ENCODE results near the gene KCNIP4.
A peak's percentile ranks its signal among the peaks of the same experiment; 100 is the strongest.

Gene KCNIP4

GRCh38 chr4:21952549-21952948, 4.0 kb upstream of the KCNIP4 start:
- no peaks in the 10 kb centered on the region for H3K4me1 Mint-ChIP-seq (ENCODE audit: low read depth)
- no peaks in the 10 kb centered on the region for H3K9me3 Mint-ChIP-seq
- no peak overlapping the region for H3K4me3 Mint-ChIP-seq
- no peak overlapping the region for H3K27ac Mint-ChIP-seq
- peaks cover 16% of the 10 kb centered on the region for H3K27me3 Mint-ChIP-seq
- no peaks in the 10 kb centered on the region for H3K36me3 Mint-ChIP-seq (ENCODE audit: low read depth)

DNA sequence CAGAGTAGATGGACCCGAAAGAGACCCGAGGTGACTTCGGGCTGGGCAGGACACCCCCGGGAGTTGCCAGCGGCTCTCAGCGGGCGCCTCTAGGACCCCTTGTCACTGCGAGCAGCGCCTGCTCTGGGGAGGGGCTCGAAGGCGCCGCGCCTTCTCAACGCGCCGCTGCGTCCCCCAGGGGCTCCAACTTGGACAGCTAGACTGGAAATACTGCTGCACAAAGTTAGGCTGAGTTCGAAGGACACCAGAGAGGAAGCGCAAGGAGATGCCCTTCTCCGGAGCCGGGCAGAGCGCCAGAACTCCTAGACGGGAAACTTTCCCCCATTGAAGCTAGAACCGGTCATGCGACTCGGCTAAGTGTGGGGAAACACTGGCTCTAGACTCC, 493 bp upstream of the KCNIP4 start:
- H3K9me3 Mint-ChIP-seq: peaks cover under 1% of the 10 kb centered on the region

DNA sequence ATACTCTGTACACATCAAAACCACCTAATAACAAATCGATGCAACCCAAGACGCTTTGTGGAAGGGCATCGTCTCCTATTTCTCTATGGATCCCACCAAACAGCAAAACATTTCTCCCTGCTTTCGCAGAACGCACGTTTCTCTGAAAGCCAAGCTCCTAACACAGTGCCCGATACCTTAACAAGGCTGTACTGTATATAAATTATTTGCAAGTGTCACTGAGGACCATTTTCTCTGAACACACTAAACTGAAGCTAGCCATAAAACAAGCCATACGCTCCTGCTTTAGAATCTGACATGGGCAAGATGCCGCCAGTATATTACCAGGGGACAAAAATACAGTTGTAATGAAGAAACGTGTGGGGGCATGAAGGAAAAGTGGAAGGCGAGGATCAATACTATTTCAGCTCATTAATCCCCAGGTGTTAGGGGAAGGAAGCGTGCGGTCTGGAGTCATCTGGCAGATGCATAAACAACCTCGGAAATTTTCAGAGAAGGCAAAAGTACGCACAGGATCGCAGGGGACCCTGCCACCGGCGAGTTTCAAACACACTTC, 703 bp downstream of the KCNIP4 start:
- Mint-ChIP-seq H3K9me3 (peaks cover 4% of the 10 kb centered on the region), H3K36me3 (ENCODE audit: low read depth) (no peaks in the 10 kb centered on the region), H3K4me1 (ENCODE audit: low read depth) (no peaks in the 10 kb centered on the region), H3K4me3 (no peak overlapping the region), H3K27ac (no peak overlapping the region), H3K27me3 (peaks cover 31% of the 10 kb centered on the region)

More for the DNA sequence above, 493 bp upstream of the KCNIP4 start:
- H3K36me3 Mint-ChIP-seq (ENCODE audit: low read depth): no peaks in the 10 kb centered on the region
- H3K4me1 Mint-ChIP-seq (ENCODE audit: low read depth): no peaks in the 10 kb centered on the region
- no peak overlapping the region for H3K4me3 Mint-ChIP-seq
- H3K27ac Mint-ChIP-seq: no peak overlapping the region
- peaks cover 31% of the 10 kb centered on the region for H3K27me3 Mint-ChIP-seq

DNA sequence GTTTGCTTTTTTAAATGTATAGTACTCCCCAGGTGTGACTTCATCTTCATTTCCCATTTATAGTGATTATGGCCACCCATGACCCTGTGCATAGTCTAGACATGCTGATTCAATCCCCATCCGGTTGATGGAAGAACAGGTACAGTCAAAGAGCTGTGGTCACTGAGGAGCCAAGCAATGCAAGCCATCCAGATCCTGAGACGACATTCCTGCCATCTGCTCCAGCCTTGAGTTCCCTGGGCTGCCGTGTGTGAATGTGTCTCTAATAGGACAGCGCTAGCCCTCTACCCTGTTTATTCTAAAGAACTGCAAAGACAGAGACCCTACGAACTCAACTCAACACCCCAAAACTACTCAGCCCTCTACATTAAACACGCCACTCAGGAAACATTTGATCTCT, 1.7 kb downstream of the KCNIP4 start:
- H3K4me3 Mint-ChIP-seq: no peak overlapping the region
- no peak overlapping the region for H3K27ac Mint-ChIP-seq
- no peaks in the 10 kb centered on the region for H3K36me3 Mint-ChIP-seq (ENCODE audit: low read depth)
- H3K4me1 Mint-ChIP-seq (ENCODE audit: low read depth): no peaks in the 10 kb centered on the region
- peaks cover 4% of the 10 kb centered on the region for H3K9me3 Mint-ChIP-seq
- peaks cover 31% of the 10 kb centered on the region for H3K27me3 Mint-ChIP-seq

GRCh38 chr4:21921526-21922180, 26.9 kb downstream of the KCNIP4 start:
- Mint-ChIP-seq H3K4me1 (ENCODE audit: low read depth) (no peaks in the 10 kb centered on the region), H3K27me3 (no peaks in the 10 kb centered on the region), H3K9me3 (no peaks in the 10 kb centered on the region), H3K4me3 (no peak overlapping the region), H3K36me3 (ENCODE audit: low read depth) (no peaks in the 10 kb centered on the region), H3K27ac (no peak overlapping the region)

DNA sequence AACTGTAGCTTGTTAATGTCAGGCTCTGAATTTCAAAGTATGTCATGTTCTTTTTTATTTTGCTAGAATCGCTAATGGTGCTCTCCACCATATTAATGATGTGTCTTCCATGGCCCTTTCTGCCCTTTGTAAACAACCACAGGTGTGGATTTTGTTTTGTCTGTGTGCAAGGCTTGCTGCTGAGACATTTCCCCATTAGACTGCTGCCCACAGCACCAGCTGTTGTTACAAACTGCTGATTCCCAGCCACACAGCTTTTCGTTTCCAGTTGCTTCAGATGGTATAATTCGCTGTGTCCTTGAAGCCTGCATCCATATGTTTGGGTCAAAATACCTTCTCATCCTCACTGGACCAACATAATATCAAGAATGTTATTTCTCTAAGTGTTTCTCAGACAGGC, 32.8 kb downstream of the KCNIP4 start:
- no peaks in the 10 kb centered on the region for H3K9me3 Mint-ChIP-seq
- no peaks in the 10 kb centered on the region for H3K4me1 Mint-ChIP-seq (ENCODE audit: low read depth)
- H3K4me3 Mint-ChIP-seq: no peak overlapping the region
- H3K27me3 Mint-ChIP-seq: no peaks in the 10 kb centered on the region
- no peaks in the 10 kb centered on the region for H3K36me3 Mint-ChIP-seq (ENCODE audit: low read depth)
- H3K27ac Mint-ChIP-seq: no peak overlapping the region

GRCh38 chr4:21901831-21902230, 46.7 kb downstream of the KCNIP4 start:
- no peaks in the 10 kb centered on the region for H3K4me1 Mint-ChIP-seq (ENCODE audit: low read depth)
- H3K36me3 Mint-ChIP-seq (ENCODE audit: low read depth): no peaks in the 10 kb centered on the region
- H3K4me3 Mint-ChIP-seq: no peak overlapping the region
- H3K9me3 Mint-ChIP-seq: peaks cover 22% of the 10 kb centered on the region
- H3K27ac Mint-ChIP-seq: no peak overlapping the region
- H3K27me3 Mint-ChIP-seq: no peaks in the 10 kb centered on the region

DNA sequence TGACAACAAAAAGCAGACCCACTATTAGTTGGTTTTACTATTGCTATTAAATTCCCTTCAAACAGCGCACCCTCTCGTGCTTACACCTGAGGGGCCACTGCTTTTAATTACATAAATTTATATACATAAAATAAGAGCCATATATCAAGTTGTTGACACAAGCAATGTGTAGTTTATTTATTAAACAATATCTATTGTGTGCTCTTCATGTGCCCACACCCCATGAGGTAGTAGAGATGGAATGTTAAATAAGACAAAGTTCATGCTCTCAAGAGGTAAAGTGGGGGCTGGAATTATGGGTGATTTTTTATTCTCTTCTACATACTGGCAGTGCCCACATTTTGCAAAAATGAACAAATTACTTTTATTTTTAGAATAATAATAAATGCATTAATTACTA, 47.3 kb downstream of the KCNIP4 start:
- Mint-ChIP-seq H3K4me1 (ENCODE audit: low read depth) (no peaks in the 10 kb centered on the region), H3K27ac (no peak overlapping the region), H3K27me3 (no peaks in the 10 kb centered on the region), H3K9me3 (peaks cover 22% of the 10 kb centered on the region), H3K36me3 (ENCODE audit: low read depth) (no peaks in the 10 kb centered on the region), H3K4me3 (no peak overlapping the region)

DNA sequence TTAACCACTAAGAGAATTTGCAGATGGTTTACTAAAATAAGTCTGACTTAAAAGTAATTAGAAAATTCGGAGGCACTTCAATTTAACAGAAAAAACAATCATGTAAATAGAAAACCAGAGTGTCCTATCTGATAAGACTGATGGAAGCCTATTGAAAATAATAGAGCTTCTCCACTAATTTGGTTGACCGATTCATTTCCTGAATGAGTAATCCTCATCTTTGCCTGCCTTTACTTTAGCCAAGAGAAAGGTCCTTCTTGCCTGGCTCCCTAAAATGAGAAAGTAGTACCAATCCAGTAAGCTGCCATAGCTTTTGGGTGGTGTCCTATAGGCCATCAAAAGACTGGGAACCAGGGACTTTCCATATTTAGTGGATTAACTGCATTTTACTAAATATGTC, 48.4 kb downstream of the KCNIP4 start:
- no peaks in the 10 kb centered on the region for H3K27me3 Mint-ChIP-seq
- no peak overlapping the region for H3K4me3 Mint-ChIP-seq
- H3K4me1 Mint-ChIP-seq (ENCODE audit: low read depth): no peaks in the 10 kb centered on the region
- H3K36me3 Mint-ChIP-seq (ENCODE audit: low read depth): no peaks in the 10 kb centered on the region
- H3K9me3 Mint-ChIP-seq: peaks cover 19% of the 10 kb centered on the region
- no peak overlapping the region for H3K27ac Mint-ChIP-seq

DNA sequence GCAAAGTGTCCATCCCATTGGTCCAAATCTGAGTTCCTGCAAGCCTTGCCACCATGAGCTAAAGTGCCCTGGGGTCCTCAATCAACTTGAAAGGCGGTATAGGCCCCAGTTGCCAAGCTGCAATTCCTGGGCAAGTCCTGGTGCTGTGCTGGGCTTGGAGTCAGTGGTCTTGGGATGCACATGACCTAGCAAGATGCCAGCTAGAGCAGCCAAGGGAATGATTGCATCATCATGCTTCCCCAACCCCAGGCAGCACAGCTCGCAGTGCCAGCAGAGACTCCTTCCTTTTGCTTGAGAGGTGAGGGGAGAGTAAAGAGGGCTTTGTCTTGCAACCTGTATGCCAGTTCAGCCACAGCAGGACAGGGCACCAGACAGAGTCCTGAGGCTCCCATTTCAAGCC, 50.5 kb downstream of the KCNIP4 start:
- H3K27ac Mint-ChIP-seq: no peak overlapping the region
- no peaks in the 10 kb centered on the region for H3K27me3 Mint-ChIP-seq
- no peaks in the 10 kb centered on the region for H3K36me3 Mint-ChIP-seq (ENCODE audit: low read depth)
- H3K4me1 Mint-ChIP-seq (ENCODE audit: low read depth): no peaks in the 10 kb centered on the region
- no peak overlapping the region for H3K4me3 Mint-ChIP-seq
- H3K9me3 Mint-ChIP-seq: peaks cover 22% of the 10 kb centered on the region

DNA sequence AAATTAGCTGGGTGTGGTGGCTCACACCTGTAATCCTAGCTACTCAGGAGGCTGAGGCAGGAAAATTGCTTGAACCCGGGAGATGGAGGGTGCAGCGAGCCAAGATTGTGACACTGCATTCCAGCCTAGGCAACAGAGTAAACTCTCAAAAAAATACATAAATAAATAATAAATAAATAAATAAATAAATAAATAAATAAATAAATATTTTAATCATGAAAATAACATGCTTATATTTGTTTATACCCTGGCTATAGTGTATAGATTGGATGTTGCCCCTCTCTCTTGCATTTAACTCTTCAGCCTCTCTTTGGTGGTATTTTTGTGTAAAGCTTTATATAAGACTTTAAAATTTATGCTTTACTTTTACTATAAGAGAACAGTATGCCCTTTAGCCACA, 51.8 kb downstream of the KCNIP4 start:
- Mint-ChIP-seq H3K4me3 (no peak overlapping the region), H3K27me3 (no peaks in the 10 kb centered on the region), H3K36me3 (ENCODE audit: low read depth) (no peaks in the 10 kb centered on the region), H3K27ac (no peak overlapping the region), H3K4me1 (ENCODE audit: low read depth) (no peaks in the 10 kb centered on the region), H3K9me3 (peaks cover 22% of the 10 kb centered on the region)

- Mint-ChIP-seq H3K9me3 (peaks cover 17% of the 10 kb centered on the region), H3K27ac (no peak overlapping the region), H3K4me3 (no peak overlapping the region), H3K36me3 (ENCODE audit: low read depth) (no peaks in the 10 kb centered on the region), H3K27me3 (no peaks in the 10 kb centered on the region), H3K4me1 (ENCODE audit: low read depth) (peaks cover 5% of the 10 kb centered on the region)
Measured at GRCh38 chr4:21893136-21893535, 55.4 kb downstream of the KCNIP4 start.

DNA sequence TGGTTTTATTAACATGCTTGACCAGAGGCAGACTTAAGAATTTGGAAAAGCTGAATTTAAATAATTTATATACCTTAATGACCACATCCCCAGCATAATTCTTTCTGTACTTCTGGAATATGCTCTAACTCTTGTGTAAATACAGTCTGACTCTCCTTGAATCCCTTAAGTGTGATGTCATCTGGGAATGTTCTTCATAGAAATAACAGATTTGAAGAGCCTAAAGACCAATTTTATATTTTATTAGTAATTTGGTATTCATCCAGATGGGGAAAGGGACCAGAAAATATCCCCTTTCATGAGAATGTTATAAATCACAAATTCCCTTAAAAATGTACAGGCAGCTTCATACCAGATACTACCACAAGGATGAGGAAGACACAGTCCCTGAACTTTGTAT, 58.3 kb downstream of the KCNIP4 start:
- no peaks in the 10 kb centered on the region for H3K27me3 Mint-ChIP-seq
- no peaks in the 10 kb centered on the region for H3K36me3 Mint-ChIP-seq (ENCODE audit: low read depth)
- H3K27ac Mint-ChIP-seq: no peak overlapping the region
- peaks cover 7% of the 10 kb centered on the region for H3K9me3 Mint-ChIP-seq
- peaks cover 12% of the 10 kb centered on the region for H3K4me1 Mint-ChIP-seq (ENCODE audit: low read depth)
- no peak overlapping the region for H3K4me3 Mint-ChIP-seq

DNA sequence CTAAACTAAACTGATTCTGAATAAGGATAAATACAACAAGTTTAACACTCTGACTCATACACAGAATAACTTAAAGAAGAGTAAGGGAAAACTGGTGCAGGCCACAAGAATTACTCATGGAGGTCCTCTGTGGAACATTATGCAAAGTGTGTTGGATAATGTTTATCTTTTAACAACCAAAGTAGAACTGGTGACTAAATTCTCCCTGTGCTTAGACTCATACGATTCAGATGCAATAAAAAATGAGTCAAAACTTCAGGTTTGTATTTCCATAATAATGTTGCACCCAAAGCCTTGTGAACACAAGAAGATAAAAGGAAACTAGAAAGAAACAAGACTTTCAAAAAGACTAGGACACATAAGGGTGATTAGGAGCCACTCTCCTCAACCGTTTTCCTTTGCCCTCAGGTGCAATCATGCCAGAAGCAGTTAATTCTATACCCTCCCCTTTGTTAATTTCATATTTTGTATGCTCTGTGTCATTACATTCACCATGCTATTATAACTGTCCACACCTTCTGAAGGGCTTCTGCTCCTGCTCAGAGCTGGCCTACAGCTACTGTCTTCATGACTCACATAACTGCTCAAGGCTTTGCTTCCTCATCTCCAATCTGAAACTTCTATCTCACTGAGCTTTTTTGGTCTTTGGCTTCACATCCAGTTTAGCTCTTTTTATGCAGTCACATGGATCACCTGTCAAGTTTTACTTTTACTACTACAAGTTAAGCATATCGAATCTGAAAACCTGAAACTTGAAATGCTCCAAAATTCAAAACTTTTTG, 60.2 kb downstream of the KCNIP4 start:
- H3K4me3 Mint-ChIP-seq: no peak overlapping the region
- peaks cover 11% of the 10 kb centered on the region for H3K9me3 Mint-ChIP-seq
- peaks cover 12% of the 10 kb centered on the region for H3K4me1 Mint-ChIP-seq (ENCODE audit: low read depth)
- peak overlapping the region; percentile 66 for H3K27ac Mint-ChIP-seq
- H3K27me3 Mint-ChIP-seq: no peaks in the 10 kb centered on the region
- no peaks in the 10 kb centered on the region for H3K36me3 Mint-ChIP-seq (ENCODE audit: low read depth)

- no peaks in the 10 kb centered on the region for H3K27me3 Mint-ChIP-seq
- H3K36me3 Mint-ChIP-seq (ENCODE audit: low read depth): no peaks in the 10 kb centered on the region
- no peak overlapping the region for H3K27ac Mint-ChIP-seq
- peaks cover 9% of the 10 kb centered on the region for H3K9me3 Mint-ChIP-seq
- peaks cover 12% of the 10 kb centered on the region for H3K4me1 Mint-ChIP-seq (ENCODE audit: low read depth)
- H3K4me3 Mint-ChIP-seq: no peak overlapping the region
Measured at GRCh38 chr4:21887481-21887880, 61.1 kb downstream of the KCNIP4 start.
